ENCODE measurements around the gene DNAH5.
"Not testable (repeated sequence)": the region's sequence is repeated elsewhere in the genome, so short reads cannot be mapped to it uniquely, and the experiment has no call there.

DNAH5 gene

GRCh38 chr5:13944560-13945199 is at the start of gene DNAH5:
Gene DNAH5, minus strand, starts transcription at chr5:13944688. Its CDS starts 250 bp downstream, at chr5:13944438.
- ATAC-seq (ENCODE audit: low read depth): no peak
- no peaks in the 10 kb centered on the region for H3K36me3 Mint-ChIP-seq

GRCh38 chr5:13993926-13994325 is 49.4 kb upstream of the DNAH5 start:
- ATAC-seq (ENCODE audit: low read depth) (no peak), DNase-seq (ENCODE audit: low spot score in 2 of 2) (no peak)
- H3K36me3 Mint-ChIP-seq: peaks cover 4% of the 10 kb centered on the region
- peaks cover 11% of the 10 kb centered on the region for H3K27me3 Mint-ChIP-seq
- H3K27ac Mint-ChIP-seq: no peak overlapping the region
- H3K4me1 Mint-ChIP-seq: no peaks in the 10 kb centered on the region
- no peak overlapping the region for H3K4me3 Mint-ChIP-seq
- H3K9me3 Mint-ChIP-seq: peaks cover 4% of the 10 kb centered on the region

More at GRCh38 chr5:13944560-13945199, at the start of gene DNAH5:
- DNase-seq (ENCODE audit: low spot score in 2 of 2): no peak
- no peaks in the 10 kb centered on the region for H3K4me1 Mint-ChIP-seq
- H3K27me3 Mint-ChIP-seq: peaks cover 6% of the 10 kb centered on the region
- no peak within 1 kb of the TSS for H3K4me3 Mint-ChIP-seq
- H3K9me3 Mint-ChIP-seq: no peaks in the 10 kb centered on the region
- H3K27ac Mint-ChIP-seq: no peak within 1 kb of the TSS

- peaks cover 4% of the 10 kb centered on the region for H3K36me3 Mint-ChIP-seq
- H3K27ac Mint-ChIP-seq: no peak overlapping the region
- no peak overlapping the region for H3K4me3 Mint-ChIP-seq
- ATAC-seq (ENCODE audit: low read depth) (no peak), DNase-seq (ENCODE audit: low spot score in 2 of 2) (no peak)
- H3K4me1 Mint-ChIP-seq: no peaks in the 10 kb centered on the region
- H3K9me3 Mint-ChIP-seq: peaks cover 4% of the 10 kb centered on the region
- H3K27me3 Mint-ChIP-seq: peaks cover 11% of the 10 kb centered on the region
These were observed 48.3 kb upstream of the DNAH5 start for GRCh38 chr5:13992795-13993194.

- DNase-seq (ENCODE audit: low spot score in 2 of 2) (no peak), ATAC-seq (ENCODE audit: low read depth) (no peak)
- Mint-ChIP-seq H3K4me1 (no peaks in the 10 kb centered on the region), H3K9me3 (no peaks in the 10 kb centered on the region), H3K27me3 (peaks cover 9% of the 10 kb centered on the region), H3K36me3 (no peaks in the 10 kb centered on the region), H3K4me3 (no peak overlapping the region), H3K27ac (no peak overlapping the region)
These were observed 46.9 kb upstream of the DNAH5 start for GRCh38 chr5:13991365-13991764.

GRCh38 chr5:13990896-13991295 is 46.4 kb upstream of the DNAH5 start:
- Mint-ChIP-seq H3K4me3 (no peak overlapping the region), H3K9me3 (no peaks in the 10 kb centered on the region), H3K27me3 (peaks cover 9% of the 10 kb centered on the region), H3K4me1 (no peaks in the 10 kb centered on the region), H3K27ac (no peak overlapping the region), H3K36me3 (no peaks in the 10 kb centered on the region)
- DNase-seq (ENCODE audit: low spot score in 2 of 2): no peak
- no peak for ATAC-seq (ENCODE audit: low read depth)

- H3K9me3 Mint-ChIP-seq: no peaks in the 10 kb centered on the region
- H3K4me1 Mint-ChIP-seq: no peaks in the 10 kb centered on the region
- no peaks in the 10 kb centered on the region for H3K36me3 Mint-ChIP-seq
- no peak overlapping the region for H3K27ac Mint-ChIP-seq
- no peak overlapping the region for H3K4me3 Mint-ChIP-seq
- ATAC-seq (ENCODE audit: low read depth) (no peak), DNase-seq (ENCODE audit: low spot score in 2 of 2) (no peak)
- H3K27me3 Mint-ChIP-seq: peaks cover 10% of the 10 kb centered on the region
These were observed 45.3 kb upstream of the DNAH5 start for GRCh38 chr5:13989832-13990231.

- peak; percentile 26 to 46 for DNase-seq (ENCODE audit: low spot score in 2 of 2)
- peaks cover 5% of the 10 kb centered on the region for H3K27me3 Mint-ChIP-seq
- H3K9me3 Mint-ChIP-seq: no peaks in the 10 kb centered on the region
- H3K27ac Mint-ChIP-seq: no peak overlapping the region
- H3K4me1 Mint-ChIP-seq: no peaks in the 10 kb centered on the region
- no peak overlapping the region for H3K4me3 Mint-ChIP-seq
- H3K36me3 Mint-ChIP-seq: no peaks in the 10 kb centered on the region
- peak; percentile 46 for ATAC-seq (ENCODE audit: low read depth)
These were observed 43.5 kb upstream of the DNAH5 start for GRCh38 chr5:13987843-13988464.

GRCh38 chr5:13985731-13986418 is 41.4 kb upstream of the DNAH5 start:
- H3K9me3 Mint-ChIP-seq: no peaks in the 10 kb centered on the region
- peaks cover 5% of the 10 kb centered on the region for H3K27me3 Mint-ChIP-seq
- no peaks in the 10 kb centered on the region for H3K36me3 Mint-ChIP-seq
- no peaks in the 10 kb centered on the region for H3K4me1 Mint-ChIP-seq
- no peak for DNase-seq (ENCODE audit: low spot score in 2 of 2)
- no peak overlapping the region for H3K4me3 Mint-ChIP-seq
- H3K27ac Mint-ChIP-seq: no peak overlapping the region
- ATAC-seq (ENCODE audit: low read depth): no peak

GRCh38 chr5:13984888-13985287 is 40.4 kb upstream of the DNAH5 start:
- not testable (repeated sequence) for H3K27ac Mint-ChIP-seq; DNase-seq (ENCODE audit: low spot score in 2 of 2); H3K4me1 Mint-ChIP-seq; H3K9me3 Mint-ChIP-seq; H3K4me3 Mint-ChIP-seq; H3K36me3 Mint-ChIP-seq; ATAC-seq (ENCODE audit: low read depth)
- peaks cover 14% of the 10 kb centered on the region for H3K27me3 Mint-ChIP-seq

GRCh38 chr5:13976867-13977830 is 32.7 kb upstream of the DNAH5 start:
- no peak overlapping the region for H3K27ac Mint-ChIP-seq
- H3K9me3 Mint-ChIP-seq: no peaks in the 10 kb centered on the region
- no peaks in the 10 kb centered on the region for H3K36me3 Mint-ChIP-seq
- H3K4me1 Mint-ChIP-seq: no peaks in the 10 kb centered on the region
- no peak overlapping the region for H3K4me3 Mint-ChIP-seq
- ATAC-seq (ENCODE audit: low read depth) (no peak), DNase-seq (ENCODE audit: low spot score in 2 of 2) (no peak)
- peaks cover 28% of the 10 kb centered on the region for H3K27me3 Mint-ChIP-seq

- Mint-ChIP-seq H3K27me3 (peaks cover 30% of the 10 kb centered on the region), H3K27ac (no peak overlapping the region), H3K9me3 (no peaks in the 10 kb centered on the region), H3K4me3 (no peak overlapping the region), H3K4me1 (no peaks in the 10 kb centered on the region), H3K36me3 (no peaks in the 10 kb centered on the region)
- DNase-seq (ENCODE audit: low spot score in 2 of 2) (no peak), ATAC-seq (ENCODE audit: low read depth) (no peak)
These were observed 31.7 kb upstream of the DNAH5 start for GRCh38 chr5:13976223-13976622.

GRCh38 chr5:13975246-13975645 is 30.8 kb upstream of the DNAH5 start:
- no peaks in the 10 kb centered on the region for H3K4me1 Mint-ChIP-seq
- no peaks in the 10 kb centered on the region for H3K36me3 Mint-ChIP-seq
- H3K9me3 Mint-ChIP-seq: no peaks in the 10 kb centered on the region
- no peak overlapping the region for H3K4me3 Mint-ChIP-seq
- no peak overlapping the region for H3K27ac Mint-ChIP-seq
- peaks cover 22% of the 10 kb centered on the region for H3K27me3 Mint-ChIP-seq
- DNase-seq (ENCODE audit: low spot score in 2 of 2) (no peak), ATAC-seq (ENCODE audit: low read depth) (no peak)

- ATAC-seq (ENCODE audit: low read depth): no peak
- no peak overlapping the region for H3K27ac Mint-ChIP-seq
- peaks cover 17% of the 10 kb centered on the region for H3K27me3 Mint-ChIP-seq
- H3K9me3 Mint-ChIP-seq: no peaks in the 10 kb centered on the region
- no peaks in the 10 kb centered on the region for H3K4me1 Mint-ChIP-seq
- DNase-seq (ENCODE audit: low spot score in 2 of 2): no peak
- H3K4me3 Mint-ChIP-seq: no peak overlapping the region
- no peaks in the 10 kb centered on the region for H3K36me3 Mint-ChIP-seq
These were observed 29.2 kb upstream of the DNAH5 start for GRCh38 chr5:13973724-13974123.

GRCh38 chr5:13972029-13972428 is 27.5 kb upstream of the DNAH5 start:
- Mint-ChIP-seq H3K9me3 (peaks cover 5% of the 10 kb centered on the region), H3K4me3 (no peak overlapping the region), H3K4me1 (no peaks in the 10 kb centered on the region), H3K36me3 (no peaks in the 10 kb centered on the region), H3K27me3 (peaks cover 12% of the 10 kb centered on the region), H3K27ac (no peak overlapping the region)
- DNase-seq (ENCODE audit: low spot score in 2 of 2): no peak
- ATAC-seq (ENCODE audit: low read depth): no peak

Data from memory B cell (primary cell).